ENCODE data around the gene TPK1.

- TF ChIP-seq CTCF (IDR thresholded peaks at IDR 0.05) = no peak
- TF ChIP-seq EZH2 (IDR thresholded peaks at IDR 0.05) = no peak
These were observed 428.5 kb downstream of the TPK1 start for GRCh38 chr7:144407266-144407931.

Measured in neural progenitor cell (in vitro differentiated cells).